ENCODE measurements around the gene LMTK3.

Gene LMTK3

GRCh38 chr19:48461651-48461981, 50.0 kb downstream of the LMTK3 start:
- no peak for TF ChIP-seq CTCF (IDR thresholded peaks at IDR 0.05; ENCODE audit: low read depth, low read length)
- no peak for DNase-seq (ENCODE audit: extremely low read depth, low read depth)

- DNase-seq (ENCODE audit: extremely low read depth, low read depth), result no peak
- TF ChIP-seq CTCF (IDR thresholded peaks at IDR 0.05; ENCODE audit: low read depth, low read length), result no peak
Measured at GRCh38 chr19:48458016-48458415, 53.6 kb downstream of the LMTK3 start.

DNA sequence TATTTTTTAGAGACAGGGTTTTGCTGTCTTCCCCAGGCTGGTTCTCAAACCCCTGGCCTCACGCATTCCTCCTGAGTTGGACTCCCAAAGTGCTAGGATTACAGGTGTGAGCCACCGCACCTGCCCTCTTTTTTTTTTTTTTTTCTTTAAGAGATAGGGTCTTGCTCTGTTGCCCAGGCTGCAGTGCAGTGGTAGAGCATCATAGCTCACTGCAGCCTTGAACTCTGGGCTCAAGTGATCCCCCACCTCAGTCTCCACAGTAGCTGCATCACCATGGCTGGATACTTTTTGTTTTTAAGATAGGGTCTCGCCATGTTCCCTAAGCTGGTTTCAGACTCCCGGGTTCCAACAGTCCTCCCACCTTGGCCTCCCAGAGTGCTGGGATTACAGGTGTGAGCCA, 54.8 kb downstream of the LMTK3 start:
- DNase-seq (ENCODE audit: extremely low read depth, low read depth), result no peak
- TF ChIP-seq CTCF (IDR thresholded peaks at IDR 0.05; ENCODE audit: low read depth, low read length), result no peak

- no peak for TF ChIP-seq CTCF (IDR thresholded peaks at IDR 0.05; ENCODE audit: low read depth, low read length)
- DNase-seq (ENCODE audit: extremely low read depth, low read depth), result no peak
Measured at GRCh38 chr19:48455908-48456562, 55.6 kb downstream of the LMTK3 start.

DNA sequence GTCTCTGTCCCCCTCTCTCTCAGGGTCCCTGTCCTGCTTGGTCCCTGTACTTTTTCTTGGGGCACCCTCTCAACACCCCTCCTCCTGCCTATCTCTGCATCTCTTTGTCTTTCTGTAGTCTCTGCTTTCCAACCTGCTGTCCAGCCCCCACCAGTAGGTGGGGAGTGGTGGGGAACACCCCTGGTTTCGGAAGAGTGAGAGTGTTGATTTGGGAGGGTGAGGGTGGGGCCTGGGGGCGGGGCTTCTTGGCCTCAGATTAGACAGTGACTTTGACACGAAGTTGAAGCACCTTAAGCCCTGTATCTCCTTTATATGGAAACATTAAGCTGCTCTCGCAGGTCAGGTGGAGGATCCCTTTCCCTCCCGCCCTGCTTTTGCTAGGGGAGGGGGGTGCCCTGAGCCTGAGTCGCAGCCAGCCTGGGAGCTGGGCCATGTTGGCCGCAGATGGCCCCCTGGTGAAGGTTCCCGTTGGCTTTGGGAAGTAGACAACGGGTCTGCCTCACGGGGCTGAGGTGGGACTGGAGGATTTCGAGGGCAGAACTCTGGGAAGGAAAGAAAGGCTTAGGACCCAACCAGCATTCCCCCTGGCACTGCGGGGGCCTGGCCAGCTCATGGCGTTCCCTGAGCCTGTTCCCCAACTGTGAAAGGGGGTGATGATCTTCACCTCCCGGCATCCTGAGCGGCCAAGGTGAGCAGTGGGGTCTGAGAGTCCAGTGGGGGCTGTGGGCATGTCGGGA, 56.3 kb downstream of the LMTK3 start, which contains the start of gene KCNJ14:
KCNJ14 (plus strand) TSS at position 404 of the 737 bp plus-strand sequence. CDS start 6,151 bp downstream, outside the sequence.
- TF ChIP-seq CTCF (IDR thresholded peaks at IDR 0.05; ENCODE audit: low read depth, low read length), result no peak
- DNase-seq (ENCODE audit: extremely low read depth, low read depth), result no peak

GRCh38 chr19:48454150-48454730, 57.4 kb downstream of the LMTK3 start:
- DNase-seq (ENCODE audit: extremely low read depth, low read depth), result no peak
- TF ChIP-seq CTCF (IDR thresholded peaks at IDR 0.05; ENCODE audit: low read depth, low read length), result no peak

Measured in AG09319 (cell line).